ENCODE results near the gene WWOX. TPM values are rescaled to one million over a fixed set of nuclear protein-coding genes. Genes with fewer than 3 reads are reported as not detected.

WWOX gene
- total and polyA plus RNA-seq, 2 of the 4 experiments (the other 2 are of a cell fraction), result 2.7 to 5.4 TPM

GRCh38 chr16:79150151-79150550, 1050.7 kb downstream of the WWOX start:
- Histone ChIP-seq H3K27me3 (ENCODE audit: control insufficient read depth, insufficient read depth, low read length) (no peaks in the 10 kb centered on the region), H3K9ac (ENCODE audit: low read depth, low read length) (no peak overlapping the region), H3K36me3 (ENCODE audit: control insufficient read depth, insufficient read depth, low read length) (no peaks in the 10 kb centered on the region), H2AK9ac (replicated peaks; ENCODE audit: low read depth, low read length, poor library complexity) (no peak overlapping the region), H2BK20ac (ENCODE audit: low read depth, low read length) (no peak overlapping the region), H4K91ac (ENCODE audit: insufficient read depth, low read depth, low read length) (no peak overlapping the region), H4K5ac (ENCODE audit: low read depth, low read length) (no peak overlapping the region), H2BK5ac (ENCODE audit: low read depth, low read length, poor library complexity, severe bottlenecking) (no peak overlapping the region), H3K27ac (ENCODE audit: insufficient read depth, low read length) (no peak overlapping the region), H3K14ac (replicated peaks; ENCODE audit: low read depth, low read length) (no peak overlapping the region), H3K56ac (ENCODE audit: extremely low read depth, insufficient read depth, low read length) (no peak overlapping the region), H3K79me1 (ENCODE audit: low read depth in 1 of 2, low read length in 2 of 2) (no peaks in the 10 kb centered on the region), H2AFZ (replicated peaks; ENCODE audit: low read length, poor library complexity) (no peak overlapping the region), H2AK5ac (ENCODE audit: low read depth, low read length) (no peak overlapping the region), H3K23ac (ENCODE audit: low read depth, low read length) (no peak overlapping the region), H3K4me2 (ENCODE audit: low read depth, low read length) (no peak overlapping the region), H4K20me1 (ENCODE audit: insufficient read depth, low read length) (no peaks in the 10 kb centered on the region), H3K4me1 (ENCODE audit: control insufficient read depth, insufficient read depth, low read length) (no peaks in the 10 kb centered on the region), H3K4me3 (ENCODE audit: insufficient read depth, low read depth, low read length) (no peak overlapping the region), H2BK15ac (ENCODE audit: low read depth, low read length) (no peak overlapping the region), H3K9me3 (ENCODE audit: control insufficient read depth, insufficient read depth, low read length) (peaks cover 29% of the 10 kb centered on the region), H3K9me1 (ENCODE audit: insufficient read depth, low read length) (no peaks in the 10 kb centered on the region), H4K8ac (ENCODE audit: low read depth in 2 of 2, low read length in 2 of 2) (no peak overlapping the region), H3K18ac (ENCODE audit: low read depth, low read length) (no peak overlapping the region), H3K4ac (ENCODE audit: low read depth, low read length) (no peak overlapping the region), H2BK120ac (ENCODE audit: low read depth, low read length) (no peak overlapping the region)
- in situ Hi-C loops (cut with MboI; ENCODE audit: low sequenced_read_pairs), result no loop called here
- CTCF ChIA-PET, result no interaction called here
- POLR2A ChIA-PET (ENCODE audit: unreplicated experiment), result no interaction called here
- DNase-seq (no peak), ATAC-seq (ENCODE audit: low read depth) (no peak)
- no TSS peak for BruUV-seq (replicated peaks)
- intact Hi-C loops (cut with micrococcal nuclease), result no loop called here
- TF ChIP-seq CHD1 (IDR thresholded peaks at IDR 0.05; ENCODE audit: low read depth, low read length) (no peak), FOS (IDR thresholded peaks at IDR 0.05; ENCODE audit: low read depth, low read length) (no peak), MAFK (IDR thresholded peaks at IDR 0.05; ENCODE audit: low read depth, low read length) (no peak), BHLHE40 (IDR thresholded peaks at IDR 0.05; ENCODE audit: low read depth, low read length) (no peak), CEBPB (IDR thresholded peaks at IDR 0.05; ENCODE audit: low read depth, low read length) (no peak), SMC3 (IDR thresholded peaks at IDR 0.05; ENCODE audit: low read depth, low read length) (no peak), NFE2L2 (IDR thresholded peaks at IDR 0.05; ENCODE audit: low read depth, low read length) (no peak), MAZ (IDR thresholded peaks at IDR 0.05; ENCODE audit: borderline replicate concordance, low read depth, low read length) (no peak), RFX5 (IDR thresholded peaks at IDR 0.05; ENCODE audit: low read depth, low read length) (no peak), RAD21 (IDR thresholded peaks at IDR 0.05; ENCODE audit: low read length) (no peak), RCOR1 (IDR thresholded peaks at IDR 0.05; ENCODE audit: insufficient replicate concordance, low read length) (no peak), POLR2A (IDR thresholded peaks at IDR 0.05; ENCODE audit: low read depth, low read length) (no peak), MXI1 (IDR thresholded peaks at IDR 0.05; ENCODE audit: borderline replicate concordance, low read depth, low read length) (no peak), ELK1 (IDR thresholded peaks at IDR 0.05; ENCODE audit: borderline replicate concordance, low read depth, low read length) (no peak), CTCF (conservative IDR thresholded peaks at IDR 0.05; ENCODE audit: low read depth, low read length) (no peak)
- TF ChIP-seq, protein P1, sequence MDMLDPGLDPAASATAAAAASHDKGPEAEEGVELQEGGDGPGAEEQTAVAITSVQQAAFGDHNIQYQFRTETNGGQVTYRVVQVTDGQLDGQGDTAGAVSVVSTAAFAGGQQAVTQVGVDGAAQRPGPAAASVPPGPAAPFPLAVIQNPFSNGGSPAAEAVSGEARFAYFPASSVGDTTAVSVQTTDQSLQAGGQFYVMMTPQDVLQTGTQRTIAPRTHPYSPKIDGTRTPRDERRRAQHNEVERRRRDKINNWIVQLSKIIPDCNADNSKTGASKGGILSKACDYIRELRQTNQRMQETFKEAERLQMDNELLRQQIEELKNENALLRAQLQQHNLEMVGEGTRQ (IDR thresholded peaks at IDR 0.05; ENCODE audit: low read depth, low read length), result no peak
- WGBS, 2 experiments (ENCODE audit: extremely low coverage in 2 of 2, insufficient read length in 1 of 2), result no CpG with 5 or more reads among the region's 1 CpG
- dilution Hi-C loops (cut with HindIII; ENCODE audit: low sequenced_read_pairs, unreplicated experiment), result no loop called here
